Stimulated activated CD8-positive, alpha-beta memory T cell treated with anti-CD3 and anti-CD28 coated beads, Interleukin-4, amount 100 ng/mL, for 24 hours (primary cell): Measurements from ENCODE around the gene CRACDL.

Experiments used
- DNase-seq: peaks from one replicate; pipeline ENCODE4 v3.0.0-alpha.2; 2020; ENCODE audit warnings: low read depth

CRACDL gene

DNA sequence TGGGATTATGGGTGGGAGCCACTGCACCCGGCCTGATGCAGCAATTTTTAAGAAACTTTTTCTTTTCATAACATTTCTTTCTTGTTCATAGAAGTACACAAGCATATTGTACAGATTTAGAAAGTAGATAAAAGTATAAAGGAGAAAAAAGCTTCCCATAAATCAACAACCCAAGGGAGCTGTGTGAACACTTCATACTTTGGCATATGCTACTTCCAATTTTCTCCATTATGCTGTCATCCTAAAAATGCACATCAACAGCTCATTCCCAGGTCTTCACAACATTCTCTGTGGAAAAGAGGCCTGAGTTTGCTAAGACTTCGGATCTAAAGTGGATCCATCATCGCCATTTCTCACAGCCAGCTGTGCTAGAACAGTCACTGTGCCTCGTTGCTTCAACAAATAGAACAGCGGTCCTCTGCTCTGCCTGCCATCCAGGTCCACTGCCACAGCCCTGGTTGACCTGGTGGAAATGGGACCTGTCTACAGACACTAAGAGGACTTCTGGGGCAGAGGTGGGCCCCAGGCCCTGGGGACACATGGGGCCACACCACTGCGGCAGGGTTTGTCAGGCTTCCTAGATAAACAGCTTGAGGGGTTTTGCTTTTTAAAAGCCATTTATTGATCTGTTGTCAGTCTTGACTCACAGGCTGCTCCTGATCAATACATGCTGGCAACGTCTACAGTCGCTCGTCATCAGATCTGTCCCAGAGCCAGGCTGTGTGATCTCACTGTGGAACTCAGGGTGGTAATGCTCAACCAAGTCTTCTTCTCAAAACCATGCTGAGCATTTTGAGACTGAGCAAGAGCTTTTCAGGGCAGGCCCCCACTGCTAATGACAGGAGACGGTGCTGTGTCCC, 132.4 kb downstream of the CRACDL start:
- no peak for DNase-seq

GRCh38 chr2:98802344-98802743, 133.7 kb downstream of the CRACDL start:
- no peak for DNase-seq

DNA sequence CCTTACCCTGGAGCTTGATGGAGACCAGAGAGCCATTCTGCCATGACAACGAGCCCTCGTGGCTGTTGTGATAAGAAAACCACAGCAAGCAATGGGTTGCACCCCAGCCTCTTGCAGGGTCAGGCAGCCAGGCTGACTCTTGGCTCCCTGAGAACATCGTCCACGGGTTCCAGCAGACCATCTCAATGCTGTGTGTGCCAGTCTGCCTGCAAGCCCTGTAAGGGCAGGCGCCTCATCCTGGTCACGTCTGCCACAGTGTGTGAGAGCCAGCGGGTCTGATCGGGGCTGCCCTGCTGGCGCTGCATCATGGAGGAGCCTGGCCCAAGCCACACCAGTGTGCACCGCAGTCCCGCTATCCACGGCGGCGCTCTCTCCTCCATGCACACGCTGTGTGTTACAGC, 134.1 kb downstream of the CRACDL start:
- no peak for DNase-seq

GRCh38 chr2:98801286-98801685, 134.7 kb downstream of the CRACDL start:
- DNase-seq, result no peak

DNA sequence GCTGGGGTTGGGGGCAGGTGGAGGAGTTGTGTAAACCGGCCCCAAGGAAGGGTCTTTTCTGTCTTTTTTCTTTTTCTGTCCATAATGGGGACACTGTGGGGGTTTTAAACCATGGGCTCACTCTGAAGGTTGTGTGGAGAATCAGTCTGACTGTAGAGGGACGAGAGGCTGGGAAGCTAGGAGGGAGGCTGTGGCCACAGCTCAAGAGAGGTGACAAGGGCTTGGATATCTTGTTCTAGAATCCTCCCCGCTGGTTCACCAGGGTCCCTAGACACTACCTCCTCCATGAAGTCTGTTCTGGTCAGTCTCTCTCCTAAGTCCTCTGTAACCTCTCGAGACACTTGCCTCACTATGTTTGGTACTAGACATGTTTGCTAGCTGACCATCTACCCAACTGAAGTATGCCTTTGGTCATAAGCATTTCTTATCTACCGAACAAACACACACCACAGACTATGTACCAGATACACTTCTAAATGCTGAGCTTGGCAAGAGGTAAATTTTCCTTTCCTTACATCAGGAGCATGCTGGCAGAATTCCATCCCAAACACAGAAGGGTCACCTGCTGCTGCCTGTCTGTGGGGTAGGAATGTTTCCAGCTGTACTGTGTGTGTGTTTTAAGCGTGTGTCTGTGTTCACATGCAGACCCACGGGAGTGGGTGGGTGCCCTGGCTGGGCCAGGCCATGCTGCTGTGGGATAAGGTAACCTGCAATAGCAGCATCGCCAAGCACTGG, 135.5 kb downstream of the CRACDL start:
- DNase-seq, result no peak

GRCh38 chr2:98799375-98800329, 136.4 kb downstream of the CRACDL start:
- DNase-seq, result no peak

DNA sequence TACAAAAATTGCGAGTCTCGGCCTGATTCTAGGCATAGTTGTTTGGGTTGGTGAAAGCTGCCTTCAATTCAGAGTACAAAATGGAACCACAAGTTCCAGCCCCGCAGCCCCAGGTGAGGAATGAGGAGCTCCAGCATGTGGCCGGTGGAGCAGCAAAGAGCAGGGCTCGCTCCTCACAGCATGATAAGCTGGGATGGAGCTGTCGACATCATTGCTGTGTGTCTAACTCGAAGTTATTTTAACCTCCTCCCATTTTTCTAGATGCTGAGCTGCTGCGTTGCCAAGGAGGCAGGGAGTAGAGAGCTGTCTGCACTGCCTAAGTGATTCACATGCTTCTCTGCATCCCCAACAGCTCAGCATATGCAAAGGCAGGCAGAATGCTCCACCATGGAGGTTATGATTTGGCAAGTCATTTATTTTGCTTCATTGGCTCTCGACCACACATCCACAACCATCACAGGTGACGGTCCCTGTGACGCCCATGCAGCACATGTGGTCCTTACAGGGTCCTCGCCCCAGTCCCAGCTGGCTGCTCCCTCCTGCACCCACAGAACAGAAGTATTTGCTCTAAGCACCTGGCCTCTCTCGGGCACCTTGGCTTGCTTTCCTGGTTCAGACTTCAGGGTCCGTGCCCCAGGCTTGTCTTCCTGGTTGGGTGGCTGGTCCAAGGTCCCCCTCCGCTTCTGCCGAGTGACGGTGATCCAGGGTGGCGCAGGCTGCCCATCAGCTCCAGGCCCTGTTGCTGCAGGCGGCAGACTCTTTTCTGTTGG, 139.1 kb downstream of the CRACDL start:
- DNase-seq, result no peak

GRCh38 chr2:98795891-98796676, 139.9 kb downstream of the CRACDL start:
- no peak for DNase-seq

DNA sequence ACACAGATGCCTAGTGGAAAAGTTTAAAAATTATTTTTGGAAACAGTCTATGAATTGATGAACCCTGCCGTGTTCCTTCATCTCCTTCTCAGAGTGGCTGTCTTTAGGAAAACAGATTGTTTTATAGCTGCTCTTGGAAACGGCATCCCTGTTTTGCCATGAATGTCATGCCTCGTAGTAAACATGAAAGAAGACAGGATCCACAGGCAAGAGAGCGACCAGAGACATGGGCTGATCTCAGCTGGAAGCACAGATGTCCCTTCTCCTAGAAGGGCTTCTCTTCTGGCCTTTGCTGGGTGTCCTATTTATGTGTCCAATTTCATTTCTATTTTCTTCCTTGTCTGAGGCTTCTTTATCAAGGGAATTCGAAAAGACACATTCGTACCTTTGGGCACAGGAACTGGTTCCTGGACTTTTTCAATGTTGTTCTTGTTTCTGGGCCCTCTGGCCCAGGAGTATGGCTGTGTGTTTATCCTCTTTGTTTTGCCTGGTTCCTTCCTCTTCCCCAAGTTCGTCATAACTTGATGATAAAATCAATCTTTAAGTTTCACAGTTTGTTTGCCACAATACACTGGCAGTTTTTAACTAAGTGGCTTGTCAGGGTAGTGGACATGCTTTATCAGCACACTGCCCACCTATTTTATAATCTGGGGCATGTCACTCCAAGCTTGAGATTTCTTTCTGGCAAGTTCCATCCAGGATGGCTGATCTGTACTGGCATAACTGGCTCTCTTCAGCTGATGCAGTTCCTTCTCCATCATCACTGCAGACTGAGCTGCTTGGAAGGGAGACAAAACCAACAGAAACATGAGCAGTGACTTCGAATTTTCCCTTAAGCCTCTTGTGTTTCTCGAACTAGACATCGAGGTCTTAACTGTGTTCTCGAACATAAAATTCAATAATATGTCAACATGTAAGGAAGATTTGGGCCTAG, 141.9 kb downstream of the CRACDL start:
- no peak for DNase-seq

DNA sequence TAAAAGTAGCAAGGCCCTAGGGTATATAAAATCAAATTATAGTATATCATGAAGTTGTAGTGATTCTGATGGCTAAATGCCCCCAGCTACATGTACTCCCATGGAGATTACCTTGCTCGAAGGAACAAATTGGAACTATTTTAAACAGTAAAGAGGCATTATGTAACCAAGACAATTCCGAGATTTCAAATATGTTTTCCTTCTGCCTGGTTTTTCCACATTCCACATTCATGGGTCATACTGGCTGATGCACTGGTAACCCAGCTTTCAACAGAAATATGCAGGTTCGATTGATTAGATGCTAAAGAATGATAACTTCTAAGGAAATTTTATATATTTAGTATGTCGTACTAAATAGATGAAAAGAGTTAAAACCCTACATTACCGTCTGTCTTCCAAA, 142.8 kb downstream of the CRACDL start:
- no peak for DNase-seq

GRCh38 chr2:98790221-98790620, 145.8 kb downstream of the CRACDL start:
- no peak for DNase-seq

DNA sequence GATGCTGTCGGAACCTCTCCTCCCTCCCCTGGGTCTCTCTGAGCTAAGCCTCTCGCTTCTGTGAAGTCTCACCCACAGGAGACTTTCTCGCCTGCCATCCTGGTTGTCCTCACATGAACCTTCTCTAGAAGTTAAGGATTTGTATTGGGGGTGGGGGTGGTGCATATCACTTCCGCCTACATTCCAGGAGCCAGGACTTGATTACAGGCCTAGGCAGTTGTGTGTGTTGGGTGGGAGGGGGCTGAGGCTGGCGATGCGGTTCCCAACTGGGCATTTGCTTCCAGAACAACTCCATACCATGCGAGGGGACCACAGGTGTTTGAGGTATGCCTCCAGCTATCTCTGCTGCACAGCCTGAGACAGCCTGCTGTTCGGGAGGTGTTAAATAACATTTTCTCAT, 148.3 kb downstream of the CRACDL start:
- DNase-seq, result no peak

DNA sequence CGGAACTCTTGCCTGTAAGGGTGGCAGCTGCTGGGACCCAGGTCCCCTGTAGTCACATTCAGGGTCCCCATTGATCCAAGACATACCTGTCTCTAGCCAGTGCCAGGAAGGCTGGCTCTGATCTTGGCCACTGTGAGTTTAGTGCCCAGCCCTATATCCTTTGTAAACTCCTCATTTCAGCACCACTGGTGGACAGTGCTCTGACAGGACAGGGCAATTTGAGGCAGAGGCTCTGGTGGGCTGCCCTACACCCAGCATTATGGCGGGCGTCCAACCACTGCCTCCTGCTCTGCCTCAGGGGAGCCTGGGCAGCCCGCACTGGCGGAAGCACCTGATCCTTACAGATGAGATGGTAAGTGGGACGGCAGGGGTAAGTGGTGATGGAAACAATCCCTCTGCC, 149.8 kb downstream of the CRACDL start:
- DNase-seq, result no peak

DNA sequence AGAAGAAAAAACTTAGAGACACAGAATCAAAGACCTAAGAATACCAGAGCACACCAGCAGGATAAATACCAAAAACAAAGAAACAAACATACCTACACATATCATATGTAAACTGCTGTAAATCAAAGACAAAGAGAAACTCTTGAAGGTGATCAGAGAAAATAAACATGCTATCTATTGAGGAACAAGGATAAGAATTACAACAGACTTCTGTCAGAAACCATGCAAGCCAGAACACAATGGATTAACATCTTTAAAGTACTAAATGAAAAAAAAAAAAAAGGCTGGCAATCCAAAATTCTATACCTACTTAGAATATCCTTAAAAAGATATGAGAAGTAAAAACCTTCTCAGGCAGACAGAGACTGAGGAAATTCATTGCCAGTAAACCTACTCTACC, 153.5 kb downstream of the CRACDL start:
- no peak for DNase-seq

GRCh38 chr2:98781822-98782221, 154.2 kb downstream of the CRACDL start:
- DNase-seq, result no peak

DNA sequence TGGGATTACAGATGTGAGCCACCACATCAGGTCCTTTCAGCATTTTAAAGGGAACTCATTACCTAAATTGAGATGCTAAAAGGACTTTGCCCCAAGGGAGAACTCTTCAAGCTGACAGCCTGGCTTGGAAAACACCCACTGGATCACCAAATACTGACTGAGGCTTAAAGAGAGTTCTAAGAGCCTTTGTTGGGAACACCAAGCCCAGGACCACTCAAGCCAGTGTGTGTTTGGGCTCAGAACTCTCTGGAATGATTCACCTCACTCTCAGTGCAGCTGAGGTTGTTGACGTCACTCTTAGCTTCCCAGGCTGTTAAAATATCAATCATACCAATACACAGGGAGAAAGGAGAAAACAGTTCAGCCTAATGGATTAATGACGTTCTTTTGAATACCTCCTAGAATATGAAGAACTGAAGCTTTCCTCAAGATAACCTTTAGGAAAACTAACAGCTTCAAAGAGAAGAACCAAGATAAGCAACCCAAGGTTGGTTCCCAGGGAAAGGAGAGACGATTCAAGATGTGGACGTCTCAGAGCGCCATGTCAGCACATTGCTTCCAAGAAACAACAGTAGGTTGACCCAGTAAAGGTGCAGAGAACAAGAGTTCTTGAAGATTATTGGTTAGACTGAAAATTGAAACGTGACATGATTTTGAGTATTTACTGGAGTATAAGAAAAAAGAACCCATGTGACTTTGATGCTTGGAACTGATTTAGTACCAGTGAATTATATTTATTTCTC, 157.1 kb downstream of the CRACDL start:
- no peak for DNase-seq

GRCh38 chr2:98778151-98778550, 157.9 kb downstream of the CRACDL start:
- DNase-seq, result no peak

DNA sequence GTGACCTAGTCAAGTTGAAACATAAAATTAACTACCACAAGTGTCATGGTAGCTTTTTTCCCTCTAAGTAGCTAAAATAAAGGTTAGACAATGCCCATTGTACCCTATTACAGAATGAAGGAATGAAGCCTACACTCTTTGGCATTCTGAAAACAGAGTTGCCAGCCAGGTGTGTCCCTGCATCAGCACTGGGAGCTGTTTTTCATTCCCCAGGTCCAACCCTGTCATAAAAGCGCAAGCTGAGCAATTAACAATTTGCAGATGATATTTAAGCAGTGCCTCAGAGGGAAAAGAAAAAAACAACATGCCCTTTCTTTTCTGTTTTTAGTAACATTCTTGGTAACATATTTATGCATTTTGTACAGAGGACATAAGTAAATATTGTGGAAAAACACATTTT, 158.3 kb downstream of the CRACDL start:
- no peak for DNase-seq

DNA sequence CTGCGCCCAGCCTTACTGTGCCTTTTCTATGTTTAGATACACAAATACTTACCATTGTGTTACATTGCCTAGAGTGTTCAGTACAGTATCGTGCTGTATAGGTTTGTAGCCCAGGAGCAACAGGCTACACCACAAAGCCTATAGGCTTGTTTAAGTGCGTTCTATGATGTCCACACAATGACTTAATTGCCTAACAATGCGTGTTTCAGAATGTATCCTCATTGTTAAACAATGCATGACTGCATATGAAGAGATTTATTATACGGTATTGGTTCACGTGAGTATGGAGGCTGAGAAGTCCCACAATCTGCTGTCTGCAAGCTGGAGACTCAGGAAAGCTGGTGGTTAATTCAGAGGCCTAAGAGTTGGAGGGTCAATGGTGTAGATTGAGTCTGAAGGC, 158.9 kb downstream of the CRACDL start:
- DNase-seq, result no peak
